ENCODE data around the gene KYAT1. TPM values are rescaled to one million over a fixed set of nuclear protein-coding genes. Genes with fewer than 3 reads are reported as not detected.

Gene KYAT1
- total RNA-seq, 1 donor from 2014 or later, result 9.2 TPM

DNA sequence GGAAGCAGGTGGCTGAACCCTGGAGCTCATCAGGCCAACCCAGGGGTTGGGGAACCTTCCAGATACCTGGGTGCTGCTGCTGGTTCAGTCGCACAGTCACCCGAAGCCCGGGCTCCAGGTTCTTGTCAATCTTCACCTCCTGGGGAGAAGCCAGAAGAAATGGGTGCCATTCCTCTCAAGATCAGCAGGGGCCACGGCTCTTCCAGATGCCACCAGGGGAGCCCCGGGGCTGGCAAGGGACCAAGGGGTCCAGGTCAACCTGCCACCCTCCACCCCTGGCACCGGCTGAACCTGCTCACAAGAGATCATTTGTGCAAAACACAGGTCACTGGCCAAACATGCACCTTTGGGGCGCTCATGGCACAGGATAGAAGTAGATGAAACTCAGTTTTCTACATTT is 56.8 kb downstream of the KYAT1 start:
- intact Hi-C loops (cut with DNase I), result no loop called here
- no peak for DNase-seq (ENCODE audit: low spot score)

DNA sequence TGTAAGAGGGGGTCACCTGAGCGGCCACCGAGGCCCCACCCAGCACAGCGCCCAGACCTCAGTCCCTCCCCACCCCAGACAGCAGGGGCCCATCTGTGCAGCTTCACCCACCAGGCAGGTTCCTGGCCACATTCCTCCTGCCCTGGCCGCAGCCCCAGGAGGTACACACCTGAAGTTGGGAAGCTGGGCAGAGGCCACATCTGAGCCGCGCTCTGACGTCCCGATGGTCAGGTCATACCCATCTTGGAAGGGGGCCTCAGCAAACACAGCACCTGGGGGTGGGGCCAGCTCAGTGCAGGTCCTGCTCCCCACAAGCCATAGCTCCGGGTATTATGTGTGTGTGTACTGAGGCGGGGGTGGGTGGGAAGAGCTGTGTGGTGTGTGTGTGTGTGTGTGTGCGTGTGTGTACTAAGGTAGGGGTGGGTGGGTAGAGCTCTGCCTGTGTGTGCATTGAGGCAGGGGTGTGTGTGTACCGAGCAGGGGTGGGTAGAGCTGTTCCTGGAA is 57.8 kb downstream of the KYAT1 start:
- intact Hi-C loops (cut with DNase I), result no loop called here
- no peak for DNase-seq (ENCODE audit: low spot score)

DNA sequence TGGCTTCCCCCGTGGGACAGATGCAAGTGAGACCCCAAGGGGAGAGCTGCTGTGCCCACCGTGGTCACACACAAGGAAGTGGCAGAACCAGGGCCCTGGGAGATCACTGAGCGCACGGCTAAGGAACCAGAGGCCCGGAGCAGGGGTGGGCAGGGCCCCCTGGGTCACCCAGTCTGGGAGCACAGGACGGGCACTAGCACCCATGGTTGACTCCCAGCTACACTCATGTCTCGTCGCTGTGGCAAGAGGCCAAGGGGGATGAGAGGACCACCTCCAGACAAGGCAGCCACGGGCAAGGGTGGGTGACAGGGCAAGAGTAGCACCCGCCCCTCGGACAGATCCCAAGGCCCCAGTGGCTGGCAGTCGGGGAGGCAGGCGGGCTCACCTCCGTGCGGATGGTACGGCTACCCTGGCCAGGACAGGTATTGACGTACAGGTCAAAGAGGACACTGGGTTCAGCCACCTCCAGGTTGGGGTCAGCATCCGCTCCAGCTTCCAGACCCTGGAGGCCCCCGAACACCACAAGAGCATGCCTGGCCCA is 58.3 kb downstream of the KYAT1 start:
- intact Hi-C loops (cut with DNase I), result no loop called here
- DNase-seq (ENCODE audit: low spot score), result no peak

DNA sequence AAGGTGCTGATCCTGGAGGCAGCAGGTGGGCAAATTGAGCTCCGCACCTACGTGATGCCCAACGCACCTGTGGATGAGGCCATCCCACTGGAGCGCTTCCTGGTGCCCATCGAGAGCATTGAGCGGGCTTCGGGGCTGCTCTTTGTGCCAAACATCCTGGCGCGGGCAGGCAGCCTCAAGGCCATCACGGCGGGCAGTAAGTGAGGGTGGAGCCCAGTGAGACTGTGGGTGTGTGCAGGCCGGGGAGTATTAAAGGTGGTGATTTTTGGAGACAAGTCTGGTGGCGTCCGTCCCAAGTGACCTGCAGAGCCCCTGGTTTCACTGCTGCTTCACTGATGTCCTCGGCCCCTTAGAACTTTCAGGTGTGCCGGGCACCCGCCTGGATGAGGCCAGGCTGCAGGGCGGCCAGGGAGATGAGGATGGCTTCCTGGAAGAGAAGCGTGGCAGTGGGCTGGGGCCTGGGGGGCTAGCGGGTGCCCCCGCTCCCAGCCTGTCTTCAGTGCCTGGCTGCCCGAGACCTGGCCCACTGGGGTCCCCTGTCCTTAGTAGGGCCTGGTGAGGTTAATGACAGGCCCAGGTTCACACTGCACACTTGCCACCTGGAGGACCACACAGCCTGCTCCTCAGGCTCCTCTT is 59.2 kb downstream of the KYAT1 start:
- intact Hi-C loops (cut with DNase I), result no loop called here
- DNase-seq (ENCODE audit: low spot score), result no peak

DNA sequence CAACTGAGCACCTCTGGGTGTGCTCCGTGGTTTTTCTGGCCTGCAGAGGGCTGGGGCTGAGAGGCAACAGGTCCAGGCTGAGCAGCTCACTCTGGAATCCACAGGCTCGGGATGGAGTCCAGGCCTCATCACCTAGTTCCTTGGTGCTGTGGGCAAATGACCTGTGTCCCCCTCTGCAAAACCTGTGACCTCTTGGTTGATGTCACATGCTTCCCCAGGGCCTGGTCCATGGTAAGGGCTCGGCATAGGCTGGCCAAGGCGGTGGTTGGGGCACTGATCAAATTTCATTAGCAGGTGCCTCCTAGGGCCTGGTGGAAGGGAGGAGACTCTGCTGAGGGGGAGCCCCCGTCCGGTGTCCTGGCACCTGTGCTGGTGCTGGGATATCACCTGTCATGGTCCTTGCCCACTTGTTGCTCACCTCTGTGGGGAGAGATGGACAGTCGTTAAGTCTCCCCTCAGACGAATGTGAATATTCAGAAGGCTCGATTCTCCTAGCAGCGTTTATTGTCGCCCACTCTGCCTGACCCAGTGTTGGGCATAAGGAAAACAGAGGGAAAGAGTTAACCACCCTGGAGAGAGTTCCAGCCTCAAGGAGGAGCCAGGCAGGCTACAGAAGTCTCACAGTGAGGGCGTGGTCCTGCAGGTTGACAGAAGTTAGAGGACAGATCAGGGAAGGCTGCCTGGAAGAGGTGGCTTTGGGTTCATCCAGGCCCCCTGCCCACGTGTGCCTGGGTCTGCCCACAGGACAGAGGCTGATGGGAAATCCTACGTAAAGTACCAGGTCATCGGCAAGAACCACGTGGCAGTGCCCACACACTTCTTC is 60.0 kb downstream of the KYAT1 start:
- DNase-seq (ENCODE audit: low spot score), result no peak
- intact Hi-C loops (cut with DNase I), result no loop called here

DNA sequence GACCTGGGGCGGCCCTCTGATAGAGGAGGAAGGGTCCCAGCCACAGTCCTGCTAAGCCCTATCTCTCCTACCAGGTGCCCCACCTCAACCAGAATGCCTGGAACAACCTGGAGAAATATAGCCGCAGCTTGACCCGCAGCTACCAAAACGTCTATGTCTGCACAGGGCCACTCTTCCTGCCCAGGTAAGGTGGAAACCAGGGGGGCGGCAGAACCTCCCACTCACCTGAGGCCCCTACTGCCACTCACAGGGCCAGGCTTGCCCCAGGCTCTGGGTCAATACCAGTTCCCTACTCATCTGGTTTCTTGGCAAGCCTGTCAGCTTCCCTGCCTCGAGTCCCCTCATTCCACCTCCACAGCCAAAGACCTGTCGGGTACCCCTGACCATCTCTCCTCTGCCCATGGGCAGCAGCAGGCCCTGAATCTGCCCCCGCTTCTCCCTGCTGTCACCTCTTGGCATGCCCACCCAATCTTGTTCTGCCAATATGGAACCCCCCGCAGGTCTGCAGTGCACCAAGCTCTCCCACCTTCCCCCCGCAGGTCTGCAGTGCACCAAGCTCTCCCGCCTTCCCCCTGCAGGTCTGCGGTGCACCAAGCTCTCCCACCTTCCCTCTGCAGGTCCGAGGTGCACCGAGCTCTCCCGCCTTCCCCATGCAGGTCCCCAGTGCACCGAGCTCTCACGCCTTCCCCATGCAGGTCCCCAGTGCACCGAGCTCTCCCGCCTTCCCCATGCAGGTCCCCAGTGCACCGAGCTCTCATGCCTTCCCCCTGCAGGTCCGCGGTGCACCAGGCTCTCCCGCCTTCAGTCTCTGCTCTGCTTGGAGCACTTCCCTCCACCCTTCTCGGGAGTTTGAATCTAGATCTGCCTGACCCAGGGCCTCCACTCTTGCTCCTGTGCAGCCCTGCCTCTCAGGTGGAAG is 60.8 kb downstream of the KYAT1 start:
- DNase-seq (ENCODE audit: low spot score), result no peak
- intact Hi-C loops (cut with DNase I), result no loop called here

DNA sequence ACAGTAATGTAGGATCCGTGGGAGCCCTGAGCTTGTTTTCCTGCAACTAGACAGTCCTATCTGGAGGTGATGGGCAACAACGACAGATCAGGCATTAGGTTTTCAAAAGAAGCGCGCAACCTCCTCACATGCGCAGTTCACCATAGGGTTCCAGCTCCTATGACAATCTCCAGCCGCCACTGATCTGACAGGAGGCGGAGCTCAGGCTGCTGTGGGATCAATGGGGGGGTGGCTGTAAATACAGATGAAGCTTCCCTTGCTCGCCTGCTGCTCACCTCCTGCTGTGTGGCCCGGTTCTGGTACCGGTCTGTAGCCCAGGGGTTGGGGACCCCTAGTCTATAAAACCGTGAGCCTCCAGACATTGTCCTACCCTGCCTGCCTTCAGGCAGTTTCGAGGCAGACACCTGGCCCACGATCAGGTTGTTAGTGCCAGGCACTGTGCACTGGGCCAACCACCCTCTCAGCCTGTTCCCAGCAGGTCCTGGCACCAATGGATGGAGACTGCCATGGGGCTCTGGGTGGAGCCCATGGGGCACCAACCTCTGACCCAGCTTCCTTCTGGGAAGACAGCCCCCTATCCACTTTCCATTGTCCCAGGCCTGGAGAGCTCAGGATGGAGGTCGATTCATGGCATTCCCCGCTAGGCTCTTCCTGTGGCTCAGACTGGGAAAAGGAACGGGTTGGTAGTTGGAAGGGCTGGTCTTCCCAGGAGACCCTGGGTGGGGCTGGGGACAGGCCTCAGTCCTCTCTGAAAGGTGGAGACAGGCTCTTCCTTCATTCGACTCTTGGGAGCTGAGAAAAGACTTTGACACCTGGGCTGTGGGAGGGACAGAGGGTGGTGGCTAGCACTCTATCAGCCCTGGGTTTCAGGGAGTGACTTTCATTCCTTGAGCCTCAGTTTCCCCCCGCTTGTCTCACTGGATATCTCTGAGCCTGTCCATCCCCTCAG is 61.8 kb downstream of the KYAT1 start:
- intact Hi-C loops (cut with DNase I), result loop anchor here (5.0 kb wide), 1 partner anchor 118 kb away; the partner anchor contains the start of gene PKN3
- DNase-seq (ENCODE audit: low spot score), result peak; percentile 79

DNA sequence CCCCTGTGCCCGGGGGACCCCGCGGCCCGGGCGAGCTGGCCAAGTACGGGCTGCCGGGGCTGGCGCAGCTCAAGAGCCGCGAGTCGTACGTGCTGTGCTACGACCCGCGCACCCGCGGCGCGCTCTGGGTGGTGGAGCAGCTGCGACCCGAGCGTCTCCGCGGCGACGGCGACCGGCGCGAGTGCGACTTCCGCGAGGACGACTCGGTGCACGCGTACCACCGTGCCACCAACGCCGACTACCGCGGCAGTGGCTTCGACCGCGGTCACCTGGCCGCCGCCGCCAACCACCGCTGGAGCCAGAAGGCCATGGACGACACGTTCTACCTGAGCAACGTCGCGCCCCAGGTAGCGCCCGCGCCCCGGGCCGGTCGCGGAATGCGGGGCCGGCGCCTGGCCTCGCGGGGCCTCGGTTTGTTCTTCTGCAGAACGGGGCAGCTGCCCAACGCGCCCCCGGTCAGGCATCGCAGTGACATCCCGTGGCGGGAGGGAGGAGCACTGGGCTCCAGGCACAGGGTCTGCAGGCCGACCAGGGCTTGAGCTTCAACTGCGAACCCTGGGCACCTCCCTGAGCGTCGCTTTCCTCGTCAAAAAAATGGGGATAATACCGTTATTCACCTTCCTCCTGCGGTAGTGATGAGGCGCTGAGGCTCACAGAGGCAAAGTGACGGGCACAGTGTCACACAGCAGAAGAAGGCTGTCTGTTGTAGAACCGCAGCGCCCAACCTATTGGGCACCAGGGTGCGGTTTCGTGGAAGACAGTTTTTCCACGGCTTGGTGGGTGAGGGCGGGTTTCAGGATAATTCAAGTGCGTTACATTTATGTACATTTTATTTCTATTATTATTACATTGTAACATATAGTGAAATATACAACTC is 62.7 kb downstream of the KYAT1 start:
- intact Hi-C loops (cut with DNase I), result loop anchor here (1.0 to 5.0 kb wide), 2 partner anchors 32 to 117 kb away; partner anchors contain the start of genes PKN3 and TBC1D13
- no peak for DNase-seq (ENCODE audit: low spot score)

DNA sequence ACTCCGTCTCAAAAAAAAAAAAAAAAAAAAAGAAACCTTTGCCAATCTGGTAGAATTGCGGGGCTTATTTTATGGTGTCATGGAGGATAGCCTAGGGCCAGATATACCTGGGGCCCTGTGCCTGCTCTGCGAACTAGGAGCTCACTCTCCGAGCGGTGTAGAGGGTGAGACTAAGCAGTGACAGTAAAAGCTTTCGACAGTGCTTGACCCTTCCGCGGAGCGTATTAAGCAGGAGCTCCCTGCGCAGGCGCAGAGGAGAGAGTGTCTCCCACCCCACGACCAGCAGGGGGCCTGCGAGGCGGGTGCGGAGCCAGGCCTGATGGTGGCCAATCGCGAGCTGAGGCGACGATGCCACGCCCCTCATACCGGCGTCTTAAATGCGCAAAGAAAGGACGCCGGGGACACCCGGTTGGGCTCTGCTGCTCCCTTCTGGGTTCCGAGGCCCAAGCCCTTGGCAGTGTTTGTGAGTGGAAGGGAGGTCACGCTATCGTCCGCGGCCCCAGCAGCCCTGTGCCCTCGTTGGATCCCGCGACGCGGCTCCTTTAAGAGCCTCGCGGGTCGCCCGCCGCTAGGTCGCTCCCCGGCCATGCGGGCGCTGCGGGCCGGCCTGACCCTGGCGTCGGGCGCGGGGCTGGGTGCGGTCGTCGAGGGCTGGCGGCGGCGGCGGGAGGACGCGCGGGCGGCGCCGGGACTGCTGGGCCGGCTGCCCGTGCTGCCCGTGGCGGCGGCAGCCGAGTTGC is 63.5 kb downstream of the KYAT1 start, which contains the start of gene ENDOG:
ENDOG (plus strand) TSS at position 402 of the 740 bp plus-strand sequence; CDS start at position 587, 185 bp downstream.
- DNase-seq (ENCODE audit: low spot score), result peak; percentile 99
- intact Hi-C loops (cut with DNase I), result loop anchor here (1.0 to 5.0 kb wide), 2 partner anchors 31 to 116 kb away; partner anchors contain the start of genes PKN3 and TBC1D13

DNA sequence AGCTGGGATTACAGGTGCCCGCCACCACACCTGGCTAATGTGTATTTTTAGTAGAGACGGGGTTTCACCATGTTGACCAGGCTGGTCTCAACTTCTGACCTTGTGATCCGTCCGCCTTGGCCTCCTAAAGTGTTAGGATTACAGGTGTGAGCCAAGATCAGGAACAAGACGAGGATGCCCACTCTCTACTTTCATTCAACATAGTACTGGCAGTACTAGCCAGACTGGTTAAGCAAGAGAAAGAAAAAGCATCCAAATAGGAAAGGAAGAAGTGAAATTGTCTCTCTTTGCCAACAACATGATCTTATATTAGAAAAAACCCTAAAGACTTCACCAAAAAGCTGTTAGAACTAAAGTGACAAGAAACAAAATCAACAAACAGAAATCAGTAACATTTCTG is 70.9 kb downstream of the KYAT1 start:
- no peak for DNase-seq (ENCODE audit: low spot score)
- intact Hi-C loops (cut with DNase I), result no loop called here

DNA sequence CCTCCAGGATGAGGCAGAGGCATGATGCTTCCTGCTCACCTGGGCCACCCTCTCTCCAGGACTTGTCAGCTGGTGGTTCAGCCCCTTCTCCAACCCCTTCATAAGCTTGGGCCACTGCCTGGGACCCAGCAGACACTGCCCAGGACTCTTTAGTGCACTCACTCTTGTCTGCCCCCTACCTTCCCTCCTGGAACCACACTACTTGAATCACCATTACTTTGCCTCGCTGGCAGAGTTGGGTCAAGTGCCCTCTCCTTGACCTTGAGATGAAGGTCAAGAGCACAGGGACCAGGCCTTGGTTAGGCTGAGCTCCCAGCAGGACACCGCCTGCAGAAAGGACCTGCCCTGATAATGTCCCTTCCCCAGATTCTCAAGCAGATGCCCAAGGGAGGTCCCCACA is 71.9 kb downstream of the KYAT1 start:
- intact Hi-C loops (cut with DNase I), result no loop called here

DNA sequence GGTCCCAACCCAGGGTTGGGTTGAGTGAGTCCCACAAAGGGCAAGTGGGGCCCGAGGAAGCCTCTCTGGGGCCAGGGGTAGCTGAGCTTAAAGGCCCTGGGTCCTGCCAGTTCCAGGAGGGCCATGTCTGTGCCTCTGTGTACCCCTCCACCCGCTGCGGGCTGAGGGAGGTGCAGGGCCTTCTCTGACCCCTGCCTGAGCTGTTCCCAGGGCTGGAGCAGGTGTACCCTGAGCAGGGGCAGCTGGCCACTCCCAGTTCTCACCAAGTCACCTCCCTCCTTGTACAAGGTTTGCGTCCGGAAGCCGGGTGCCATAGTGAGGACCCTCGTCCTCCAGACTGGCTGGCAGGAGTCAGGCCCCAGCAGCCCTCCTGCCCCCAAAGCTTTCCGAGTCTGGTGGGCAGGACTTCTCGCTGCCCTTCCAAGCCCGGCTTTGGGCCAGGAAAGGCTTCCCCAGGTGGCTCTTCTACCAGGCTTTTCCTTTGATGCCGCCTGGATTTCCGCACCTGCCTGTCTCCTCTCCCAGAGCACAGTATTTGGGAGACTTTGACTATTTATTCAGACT is 72.6 kb downstream of the KYAT1 start:
- DNase-seq (ENCODE audit: low spot score), result no peak
- intact Hi-C loops (cut with DNase I), result no loop called here

More for the DNA sequence above, 71.9 kb downstream of the KYAT1 start:
- no peak for DNase-seq (ENCODE audit: low spot score)

DNA sequence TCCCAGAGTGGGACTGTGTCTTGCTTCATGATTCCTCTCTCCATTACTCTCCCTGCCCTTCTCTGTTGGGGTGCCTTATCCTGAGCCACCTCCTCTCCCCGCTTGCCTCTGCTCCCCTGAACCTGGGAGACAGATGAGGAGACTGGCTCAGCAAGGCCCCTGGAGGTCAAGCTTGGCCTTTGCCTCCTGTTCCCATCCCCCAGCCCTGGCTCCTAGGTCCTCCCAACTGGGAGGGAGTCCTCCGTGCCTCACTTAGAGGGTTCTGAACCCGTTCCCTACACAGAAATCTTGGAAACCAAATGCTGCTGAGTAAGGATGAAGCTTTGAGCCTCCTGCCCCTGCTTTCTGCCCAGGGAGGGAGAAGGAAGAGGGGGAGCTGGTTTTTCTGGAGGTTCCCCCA is 73.2 kb downstream of the KYAT1 start:
- intact Hi-C loops (cut with DNase I), result no loop called here
- DNase-seq (ENCODE audit: low spot score), result no peak

DNA sequence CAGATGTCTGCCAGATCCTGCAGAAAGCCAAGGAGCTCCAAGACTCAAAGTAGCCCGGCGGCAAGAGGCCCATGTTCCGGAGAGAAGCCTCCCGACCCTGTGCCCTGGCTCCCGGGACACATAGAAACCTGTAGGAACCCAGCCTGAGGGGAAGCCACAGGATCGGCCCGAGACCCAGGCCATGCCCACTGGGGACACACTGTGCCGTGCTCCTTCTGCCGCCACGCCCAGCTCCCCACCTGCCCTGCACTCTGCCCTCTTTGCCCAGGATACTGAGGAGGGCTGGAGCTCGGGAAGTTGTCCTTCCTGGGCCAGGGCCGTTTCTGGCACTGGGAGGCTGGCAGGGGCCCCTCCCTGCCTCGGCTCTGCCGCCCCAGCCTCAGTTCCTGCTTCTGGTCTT is 73.9 kb downstream of the KYAT1 start:
- no peak for DNase-seq (ENCODE audit: low spot score)
- intact Hi-C loops (cut with DNase I), result no loop called here

DNA sequence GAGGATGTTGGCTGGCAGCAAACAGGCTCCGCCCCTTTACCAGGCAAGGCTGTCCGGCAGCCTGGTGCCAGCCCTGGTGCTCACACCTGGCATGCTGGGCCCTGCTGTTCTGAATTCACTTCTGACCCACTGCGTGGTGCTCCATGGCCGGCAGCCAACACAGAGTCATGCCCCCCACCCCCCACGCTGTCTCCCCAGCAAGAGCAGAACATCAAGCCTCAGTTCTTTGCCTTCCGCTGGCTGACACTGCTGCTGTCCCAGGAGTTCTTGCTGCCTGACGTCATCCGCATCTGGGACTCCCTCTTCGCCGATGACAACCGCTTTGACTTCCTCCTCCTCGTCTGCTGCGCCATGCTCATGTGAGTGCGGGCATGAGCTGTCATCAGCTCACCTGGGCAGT is 76.1 kb downstream of the KYAT1 start:
- DNase-seq (ENCODE audit: low spot score), result no peak
- intact Hi-C loops (cut with DNase I), result no loop called here

DNA sequence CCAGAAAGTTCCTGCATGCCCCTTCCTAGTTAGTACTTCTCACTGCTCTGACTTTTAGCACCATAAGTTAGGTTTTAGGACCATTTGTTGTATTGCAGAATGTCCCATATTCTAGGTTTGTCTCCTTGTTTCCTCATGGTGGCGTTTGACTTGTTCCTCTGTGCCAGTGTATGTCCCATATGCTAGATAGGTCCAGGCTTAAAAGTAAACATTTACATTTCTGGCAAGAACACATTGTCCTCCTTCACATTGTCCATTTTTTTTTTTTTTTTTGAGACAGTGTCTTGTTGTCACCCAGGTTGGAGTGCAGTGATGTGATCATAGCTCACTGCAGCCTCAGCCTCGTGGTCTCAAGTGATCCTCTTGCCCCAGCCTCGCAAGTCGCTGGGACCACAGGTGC is 79.3 kb downstream of the KYAT1 start:
- no peak for DNase-seq (ENCODE audit: low spot score)
- intact Hi-C loops (cut with DNase I), result no loop called here
